ENCODE data around the gene TNFAIP8L3.
"Not testable (repeated sequence)": the region's sequence is repeated elsewhere in the genome, so short reads cannot be mapped to it uniquely, and the experiment has no call there.

TNFAIP8L3 gene

GRCh38 chr15:51060030-51060673 is 34.6 kb downstream of the TNFAIP8L3 start:
- no peak for DNase-seq (ENCODE audit: low read depth)

- no peak for DNase-seq (ENCODE audit: low read depth)
These were observed 40.2 kb downstream of the TNFAIP8L3 start for GRCh38 chr15:51054535-51054934.

- no peak for DNase-seq (ENCODE audit: low read depth)
These were observed 41.1 kb downstream of the TNFAIP8L3 start for GRCh38 chr15:51053571-51053970.

GRCh38 chr15:51051776-51052175 is 42.9 kb downstream of the TNFAIP8L3 start:
- no peak for DNase-seq (ENCODE audit: low read depth)

- DNase-seq (ENCODE audit: low read depth) = no peak
These were observed 45.6 kb downstream of the TNFAIP8L3 start for GRCh38 chr15:51049081-51049480.

GRCh38 chr15:51048308-51048707 is 46.4 kb downstream of the TNFAIP8L3 start:
- DNase-seq (ENCODE audit: low read depth) = no peak

GRCh38 chr15:51046799-51047449 is 47.8 kb downstream of the TNFAIP8L3 start:
- DNase-seq (ENCODE audit: low read depth) = no peak

- DNase-seq (ENCODE audit: low read depth) = no peak
These were observed 48.7 kb downstream of the TNFAIP8L3 start for GRCh38 chr15:51046016-51046415.

GRCh38 chr15:51044037-51044727 is 50.5 kb downstream of the TNFAIP8L3 start:
- DNase-seq (ENCODE audit: low read depth) = no peak

- DNase-seq (ENCODE audit: low read depth) = no peak
These were observed 55.8 kb downstream of the TNFAIP8L3 start for GRCh38 chr15:51038974-51039319.

- no peak for DNase-seq (ENCODE audit: low read depth)
These were observed 56.3 kb downstream of the TNFAIP8L3 start for GRCh38 chr15:51038162-51038973.

- DNase-seq (ENCODE audit: low read depth) = not testable (repeated sequence)
These were observed 57.2 kb downstream of the TNFAIP8L3 start for GRCh38 chr15:51037474-51037873.

GRCh38 chr15:51030649-51031316 is 63.9 kb downstream of the TNFAIP8L3 start:
- no peak for DNase-seq (ENCODE audit: low read depth)

- DNase-seq (ENCODE audit: low read depth) = no peak
These were observed 69.3 kb downstream of the TNFAIP8L3 start for GRCh38 chr15:51025454-51025846.

- no peak for DNase-seq (ENCODE audit: low read depth)
These were observed 69.8 kb downstream of the TNFAIP8L3 start for GRCh38 chr15:51024735-51025453.

- DNase-seq (ENCODE audit: low read depth) = no peak
These were observed 71.2 kb downstream of the TNFAIP8L3 start for GRCh38 chr15:51023499-51023898.

- no peak for DNase-seq (ENCODE audit: low read depth)
These were observed 72.5 kb downstream of the TNFAIP8L3 start for GRCh38 chr15:51022206-51022605.

GRCh38 chr15:51016615-51017014 is 78.1 kb downstream of the TNFAIP8L3 start:
- no peak for DNase-seq (ENCODE audit: low read depth)

GRCh38 chr15:51011212-51011611 is 83.5 kb downstream of the TNFAIP8L3 start:
- no peak for DNase-seq (ENCODE audit: low read depth)

GRCh38 chr15:51007131-51007666 is 87.5 kb downstream of the TNFAIP8L3 start:
- no peak for DNase-seq (ENCODE audit: low read depth)

Measured in activated T-helper 9 cell treated with anti-CD3 and anti-CD28 coated beads, Interleukin-2, amount 50 U/mL, for 16 hours (primary cell).